Measurements from ENCODE around the gene ADGRB3.

GRCh38 chr6:68941345-68941744 is 306.3 kb downstream of the ADGRB3 start:
- TF ChIP-seq GABPA (IDR thresholded peaks at IDR 0.05 in 1 of 2, conservative IDR thresholded peaks at IDR 0.05 in 1 of 2) (no peak), RAD21 (IDR thresholded peaks at IDR 0.05) (no peak), CTCF (IDR thresholded peaks at IDR 0.05; ENCODE audit: low read depth, low read length, missing input control) (no peak), YY1 (IDR thresholded peaks at IDR 0.05) (no peak), TAF1 (conservative IDR thresholded peaks at IDR 0.05) (no peak), REST (IDR thresholded peaks at IDR 0.05) (no peak), MAX (IDR thresholded peaks at IDR 0.05) (no peak), JUND (IDR thresholded peaks at IDR 0.05) (no peak)
